Measurements from ENCODE around the gene CARD11. TPM values are rescaled to one million over a fixed set of nuclear protein-coding genes. Genes with fewer than 3 reads are reported as not detected.

Gene CARD11
- total and polyA plus RNA-seq, 9 donors, result 0.28 to 2.5 (median 0.80) TPM

DNA sequence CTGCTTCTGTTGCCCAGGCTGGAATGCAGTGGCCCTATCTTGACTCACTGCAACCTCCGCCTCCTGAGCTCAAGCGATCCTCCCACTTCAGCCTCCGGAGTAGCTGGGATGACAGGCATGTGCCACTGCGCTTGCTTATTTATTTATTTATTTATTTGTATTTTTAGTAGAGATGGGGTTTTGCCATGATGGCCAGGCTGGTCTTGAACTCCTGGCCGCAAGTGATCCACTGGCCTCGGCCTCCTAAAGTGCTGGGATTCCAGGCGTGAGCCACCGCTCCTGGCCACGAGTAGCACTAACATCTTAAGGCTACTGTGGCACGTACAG is 70.9 kb downstream of the CARD11 start:
- intact Hi-C loops (cut with DNase I), result no loop called here
- no peak overlapping the region for H3K4me3 ChIP-seq
- no peaks in the 10 kb centered on the region for H3K9me3 ChIP-seq
- H3K27ac ChIP-seq, result no peak overlapping the region
- TF ChIP-seq POLR2A (IDR thresholded peaks at IDR 0.05) (no peak), EP300 (IDR thresholded peaks at IDR 0.05) (no peak)
- TF ChIP-seq, protein P1, sequence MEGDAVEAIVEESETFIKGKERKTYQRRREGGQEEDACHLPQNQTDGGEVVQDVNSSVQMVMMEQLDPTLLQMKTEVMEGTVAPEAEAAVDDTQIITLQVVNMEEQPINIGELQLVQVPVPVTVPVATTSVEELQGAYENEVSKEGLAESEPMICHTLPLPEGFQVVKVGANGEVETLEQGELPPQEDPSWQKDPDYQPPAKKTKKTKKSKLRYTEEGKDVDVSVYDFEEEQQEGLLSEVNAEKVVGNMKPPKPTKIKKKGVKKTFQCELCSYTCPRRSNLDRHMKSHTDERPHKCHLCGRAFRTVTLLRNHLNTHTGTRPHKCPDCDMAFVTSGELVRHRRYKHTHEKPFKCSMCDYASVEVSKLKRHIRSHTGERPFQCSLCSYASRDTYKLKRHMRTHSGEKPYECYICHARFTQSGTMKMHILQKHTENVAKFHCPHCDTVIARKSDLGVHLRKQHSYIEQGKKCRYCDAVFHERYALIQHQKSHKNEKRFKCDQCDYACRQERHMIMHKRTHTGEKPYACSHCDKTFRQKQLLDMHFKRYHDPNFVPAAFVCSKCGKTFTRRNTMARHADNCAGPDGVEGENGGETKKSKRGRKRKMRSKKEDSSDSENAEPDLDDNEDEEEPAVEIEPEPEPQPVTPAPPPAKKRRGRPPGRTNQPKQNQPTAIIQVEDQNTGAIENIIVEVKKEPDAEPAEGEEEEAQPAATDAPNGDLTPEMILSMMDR (IDR thresholded peaks at IDR 0.05), result no peak
- H3K4me1 ChIP-seq (ENCODE audit: insufficient read depth), result no peaks in the 10 kb centered on the region
- no peaks in the 10 kb centered on the region for H3K27me3 ChIP-seq
- no peaks in the 10 kb centered on the region for H3K36me3 ChIP-seq
- DNase-seq, result no peak
- WGBS, 3 donors, result 85 to 92% (median 86%) methylated on average over 10 of the region's 10 CpGs

- TF ChIP-seq, protein P1 (IDR thresholded peaks at IDR 0.05), result no peak
- TF ChIP-seq EP300 (IDR thresholded peaks at IDR 0.05), result no peak
- TF ChIP-seq POLR2A (IDR thresholded peaks at IDR 0.05), result no peak
- H3K4me1 ChIP-seq (ENCODE audit: insufficient read depth), result no peaks in the 10 kb centered on the region
- no peaks in the 10 kb centered on the region for H3K27me3 ChIP-seq
- 42 to 59% (median 56%) methylated on average over 7 of the region's 7 CpGs for WGBS, 3 donors
- no peak overlapping the region for H3K4me3 ChIP-seq
- intact Hi-C loops (cut with DNase I), result no loop called here
- no peaks in the 10 kb centered on the region for H3K36me3 ChIP-seq
- no peaks in the 10 kb centered on the region for H3K9me3 ChIP-seq
- DNase-seq, result no peak
- no peak overlapping the region for H3K27ac ChIP-seq
These were observed 71.5 kb downstream of the CARD11 start for GRCh38 chr7:2971914-2972834.

DNA sequence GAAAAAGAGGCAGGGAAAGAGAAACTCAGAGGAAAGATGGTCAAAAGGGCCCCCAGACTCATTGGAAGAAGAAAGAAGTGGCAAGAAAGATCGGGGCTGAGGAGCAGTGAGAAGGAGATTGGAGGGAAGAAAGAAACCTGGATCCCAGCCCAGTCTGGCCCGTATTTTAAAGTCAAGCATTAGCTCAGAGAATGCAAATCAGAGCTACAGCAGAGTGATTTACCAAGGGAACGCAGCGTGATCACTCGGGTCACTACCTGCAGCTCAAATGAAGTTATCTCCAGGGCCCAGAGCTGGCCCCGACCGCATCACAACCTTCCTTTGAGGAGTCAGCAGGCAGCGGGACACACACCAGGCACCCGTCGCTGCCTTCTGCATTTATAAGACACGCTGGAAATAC is 72.8 kb downstream of the CARD11 start:
- no peaks in the 10 kb centered on the region for H3K4me1 ChIP-seq (ENCODE audit: insufficient read depth)
- TF ChIP-seq, protein P1 (IDR thresholded peaks at IDR 0.05), result no peak
- TF ChIP-seq EP300 (IDR thresholded peaks at IDR 0.05), result no peak
- TF ChIP-seq POLR2A (IDR thresholded peaks at IDR 0.05), result no peak
- no peak overlapping the region for H3K4me3 ChIP-seq
- intact Hi-C loops (cut with DNase I), result no loop called here
- 71 to 85% (median 75%) methylated on average over 11 of the region's 11 CpGs for WGBS, 3 donors
- H3K36me3 ChIP-seq, result no peaks in the 10 kb centered on the region
- H3K9me3 ChIP-seq, result no peaks in the 10 kb centered on the region
- no peak for DNase-seq
- H3K27me3 ChIP-seq, result no peaks in the 10 kb centered on the region
- no peak overlapping the region for H3K27ac ChIP-seq

DNA sequence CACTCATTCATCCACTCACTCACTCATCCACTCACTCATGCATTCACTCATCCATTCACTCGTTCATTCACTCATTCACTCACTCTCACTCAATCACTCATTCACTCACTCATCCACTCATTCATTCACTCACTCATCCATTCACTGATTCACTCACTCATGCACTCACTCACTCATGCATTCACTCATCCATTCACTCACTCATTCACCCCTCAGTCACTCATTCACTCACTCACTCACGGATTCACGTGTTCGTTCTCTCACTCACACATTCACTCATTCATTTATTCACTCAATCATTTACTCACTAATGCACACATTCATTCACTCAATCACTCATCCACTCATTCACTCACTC is 73.4 kb downstream of the CARD11 start:
- DNase-seq, result no peak
- intact Hi-C loops (cut with DNase I), result no loop called here
- Histone ChIP-seq H3K36me3 (no peaks in the 10 kb centered on the region), H3K9me3 (no peaks in the 10 kb centered on the region), H3K4me1 (ENCODE audit: insufficient read depth) (no peaks in the 10 kb centered on the region), H3K27me3 (no peaks in the 10 kb centered on the region), H3K27ac (no peak overlapping the region), H3K4me3 (no peak overlapping the region)
- 93 to 95% (median 94%) methylated on average over 4 of the region's 4 CpGs for whole genome bisulfite sequencing, 3 donors
- TF ChIP-seq EP300 (IDR thresholded peaks at IDR 0.05) (no peak), POLR2A (IDR thresholded peaks at IDR 0.05) (no peak)
- TF ChIP-seq, protein P1 (IDR thresholded peaks at IDR 0.05), result no peak

All from ovary (tissue), 9 donors.